ENCODE data around the gene ADAMTS14. TPM values are rescaled to one million over a fixed set of nuclear protein-coding genes. Genes with fewer than 3 reads are reported as not detected.

The ADAMTS14 gene
- total RNA-seq, 1 donor from 2014 or later: 1.1 TPM

- TF ChIP-seq CTCF (IDR thresholded peaks at IDR 0.05; ENCODE audit: unreplicated experiment): no peak
- no peak for DNase-seq (ENCODE audit: low spot score)
- no peaks in the 10 kb centered on the region for H3K9me3 Mint-ChIP-seq (ENCODE audit: unreplicated experiment)
- H3K36me3 Mint-ChIP-seq (ENCODE audit: low read depth, unreplicated experiment): peaks cover 4% of the 10 kb centered on the region
- H3K27ac Mint-ChIP-seq (ENCODE audit: unreplicated experiment): no peak overlapping the region
- no peak overlapping the region for H3K4me3 Mint-ChIP-seq (ENCODE audit: unreplicated experiment)
- peaks cover 8% of the 10 kb centered on the region for H3K27me3 Mint-ChIP-seq (ENCODE audit: unreplicated experiment)
- H3K4me1 Mint-ChIP-seq (ENCODE audit: unreplicated experiment): peaks cover 9% of the 10 kb centered on the region
Measured at GRCh38 chr10:70773965-70774809, 101.9 kb downstream of the ADAMTS14 start.

- no peaks in the 10 kb centered on the region for H3K9me3 Mint-ChIP-seq (ENCODE audit: unreplicated experiment)
- no peak overlapping the region for H3K27ac Mint-ChIP-seq (ENCODE audit: unreplicated experiment)
- TF ChIP-seq CTCF (IDR thresholded peaks at IDR 0.05; ENCODE audit: unreplicated experiment): no peak
- H3K4me3 Mint-ChIP-seq (ENCODE audit: unreplicated experiment): no peak overlapping the region
- H3K27me3 Mint-ChIP-seq (ENCODE audit: unreplicated experiment): peaks cover 11% of the 10 kb centered on the region
- peaks cover 4% of the 10 kb centered on the region for H3K36me3 Mint-ChIP-seq (ENCODE audit: low read depth, unreplicated experiment)
- no peak for DNase-seq (ENCODE audit: low spot score)
- H3K4me1 Mint-ChIP-seq (ENCODE audit: unreplicated experiment): peaks cover 9% of the 10 kb centered on the region
Measured at GRCh38 chr10:70774810-70775678, 102.7 kb downstream of the ADAMTS14 start.

- H3K36me3 Mint-ChIP-seq (ENCODE audit: low read depth, unreplicated experiment): peaks cover 8% of the 10 kb centered on the region
- H3K27ac Mint-ChIP-seq (ENCODE audit: unreplicated experiment): no peak overlapping the region
- H3K9me3 Mint-ChIP-seq (ENCODE audit: unreplicated experiment): no peaks in the 10 kb centered on the region
- H3K4me3 Mint-ChIP-seq (ENCODE audit: unreplicated experiment): no peak overlapping the region
- DNase-seq (ENCODE audit: low spot score): no peak
- peaks cover 14% of the 10 kb centered on the region for H3K27me3 Mint-ChIP-seq (ENCODE audit: unreplicated experiment)
- no peak for TF ChIP-seq CTCF (IDR thresholded peaks at IDR 0.05; ENCODE audit: unreplicated experiment)
- peaks cover 9% of the 10 kb centered on the region for H3K4me1 Mint-ChIP-seq (ENCODE audit: unreplicated experiment)
Measured at GRCh38 chr10:70775679-70776454, 103.6 kb downstream of the ADAMTS14 start.

- TF ChIP-seq CTCF (IDR thresholded peaks at IDR 0.05; ENCODE audit: unreplicated experiment): no peak
- Mint-ChIP-seq H3K27ac (ENCODE audit: unreplicated experiment) (no peak overlapping the region), H3K4me3 (ENCODE audit: unreplicated experiment) (no peak overlapping the region), H3K27me3 (ENCODE audit: unreplicated experiment) (peaks cover 14% of the 10 kb centered on the region), H3K9me3 (ENCODE audit: unreplicated experiment) (no peaks in the 10 kb centered on the region), H3K36me3 (ENCODE audit: low read depth, unreplicated experiment) (peaks cover 11% of the 10 kb centered on the region), H3K4me1 (ENCODE audit: unreplicated experiment) (peaks cover 9% of the 10 kb centered on the region)
- DNase-seq (ENCODE audit: low spot score): no peak
Measured at GRCh38 chr10:70776455-70777005, 104.2 kb downstream of the ADAMTS14 start.
